ENCODE results near the gene KIAA1549. TPM values are rescaled to one million over a fixed set of nuclear protein-coding genes. Genes with fewer than 3 reads are reported as not detected.
"Not testable (repeated sequence)": the region's sequence is repeated elsewhere in the genome, so short reads cannot be mapped to it uniquely, and the experiment has no call there.

Gene KIAA1549
- total RNA-seq, 2 experiments from 2014 or later, result 1.7 to 2.2 TPM

DNA sequence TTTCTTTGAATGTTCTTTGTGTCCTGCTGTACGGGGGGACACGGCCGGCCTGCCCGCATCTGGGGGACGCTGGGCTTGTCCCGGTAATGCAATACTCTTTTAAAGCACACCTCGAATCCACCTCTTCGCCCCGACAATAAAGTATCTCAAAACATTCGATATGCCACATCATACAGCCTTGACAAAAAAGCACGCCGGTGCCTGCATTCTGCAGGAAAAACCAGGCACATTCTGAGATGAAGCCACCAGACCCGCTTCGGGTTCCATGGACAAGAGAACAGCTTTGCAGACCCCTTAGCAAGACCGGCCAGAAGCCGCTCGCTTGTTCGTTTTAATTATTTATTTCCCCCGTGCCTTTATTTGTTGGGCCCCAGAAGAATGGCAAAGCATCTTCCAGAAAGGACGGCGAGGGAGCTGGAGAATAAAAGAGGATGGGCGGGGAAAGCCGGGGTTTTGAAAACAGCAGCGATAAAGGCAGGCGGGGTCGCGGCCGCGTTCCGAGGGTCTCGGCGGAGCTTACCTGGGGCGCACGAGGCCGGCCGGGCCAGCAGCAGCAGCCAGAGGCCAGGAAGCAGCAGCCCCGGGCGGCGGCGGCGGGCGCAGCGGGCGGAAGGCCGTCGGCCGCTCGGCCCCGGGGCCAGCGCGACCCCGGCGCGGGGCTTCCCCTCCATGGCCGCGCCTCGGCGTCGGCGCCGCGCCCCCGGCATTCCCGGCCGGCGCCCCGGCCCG lies 462 bp downstream of the KIAA1549 start:
- no peaks in the 10 kb centered on the region for H3K36me3 Mint-ChIP-seq
- H3K4me1 Mint-ChIP-seq, result peaks cover 10% of the 10 kb centered on the region
- H3K27me3 Mint-ChIP-seq, result peaks cover 41% of the 10 kb centered on the region
- peak overlapping the region; percentile 85 for H3K4me3 Mint-ChIP-seq
- DNase-seq, result no peak
- H3K9me3 Mint-ChIP-seq, result no peaks in the 10 kb centered on the region
- peak overlapping the region; percentile 38 for H3K27ac Mint-ChIP-seq

DNA sequence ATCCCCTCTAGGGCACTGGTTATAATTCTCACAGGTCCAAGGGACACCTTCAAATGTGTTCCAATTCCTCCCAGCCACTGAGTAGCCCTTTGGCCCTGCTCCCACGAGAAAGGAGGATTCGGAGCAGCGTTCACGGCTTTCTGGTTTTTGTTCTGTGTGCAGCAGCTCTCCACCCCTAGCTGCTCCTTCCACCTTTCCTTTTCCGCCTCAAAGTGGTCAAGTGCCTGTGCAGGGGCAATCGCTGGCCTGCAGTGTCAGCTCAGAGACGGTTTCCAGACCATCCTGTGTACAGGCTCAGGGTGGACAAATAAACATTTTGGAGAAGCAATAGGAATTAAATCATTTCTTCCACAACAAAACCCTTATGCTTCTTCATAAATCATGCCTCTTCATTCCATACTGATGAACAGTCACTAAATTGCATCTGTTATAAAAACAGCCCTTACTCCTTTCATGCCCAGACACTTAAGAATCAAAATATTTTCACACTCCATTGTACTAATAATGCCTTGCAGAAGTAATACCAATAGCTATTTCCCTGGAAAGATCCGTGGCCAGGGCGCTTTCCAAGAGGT lies 1.1 kb downstream of the KIAA1549 start:
- Mint-ChIP-seq H3K9me3 (no peaks in the 10 kb centered on the region), H3K4me1 (peaks cover 10% of the 10 kb centered on the region), H3K27me3 (peaks cover 41% of the 10 kb centered on the region), H3K27ac (no peak overlapping the region), H3K4me3 (peak overlapping the region; percentile 85), H3K36me3 (no peaks in the 10 kb centered on the region)
- no peak for DNase-seq

DNA sequence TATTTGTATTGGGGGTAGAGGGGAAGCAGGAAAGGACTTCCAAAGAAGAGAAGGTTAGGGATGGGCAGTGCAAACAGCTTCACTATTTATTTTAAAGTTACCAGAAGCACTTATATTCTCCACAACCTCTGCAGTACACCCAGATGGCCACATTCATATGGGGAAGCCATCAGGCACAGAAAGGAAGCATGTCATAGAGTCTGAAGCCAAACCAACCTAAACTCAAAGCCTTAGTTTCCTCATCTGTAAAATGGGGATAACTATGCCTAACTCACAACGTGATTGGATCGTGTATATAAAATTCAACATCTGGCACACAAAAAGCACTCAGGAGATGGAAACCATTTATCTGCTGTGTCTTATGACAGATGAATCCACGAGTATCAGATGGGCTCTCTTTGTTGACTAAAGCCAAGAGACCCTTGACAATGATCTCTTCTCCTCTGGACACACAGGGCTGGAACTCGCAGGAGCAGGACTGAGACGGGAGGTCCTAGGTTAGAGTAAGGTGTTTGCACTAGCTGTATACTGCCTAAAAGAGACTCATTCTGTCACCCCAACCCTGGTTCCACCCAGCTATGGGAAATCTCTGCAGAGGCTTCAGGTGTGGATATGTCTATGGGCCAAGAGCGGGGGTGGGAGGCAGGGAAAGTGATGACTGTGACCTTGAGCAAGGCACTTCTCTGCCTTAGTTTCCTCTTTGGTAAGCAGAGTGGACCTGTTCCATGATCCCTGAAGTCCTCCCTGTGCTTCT lies 1.8 kb downstream of the KIAA1549 start:
- DNase-seq, result no peak
- Mint-ChIP-seq H3K27ac (no peak overlapping the region), H3K4me1 (peaks cover 10% of the 10 kb centered on the region), H3K9me3 (no peaks in the 10 kb centered on the region), H3K27me3 (peaks cover 41% of the 10 kb centered on the region), H3K36me3 (no peaks in the 10 kb centered on the region), H3K4me3 (peak overlapping the region; percentile 5)

DNA sequence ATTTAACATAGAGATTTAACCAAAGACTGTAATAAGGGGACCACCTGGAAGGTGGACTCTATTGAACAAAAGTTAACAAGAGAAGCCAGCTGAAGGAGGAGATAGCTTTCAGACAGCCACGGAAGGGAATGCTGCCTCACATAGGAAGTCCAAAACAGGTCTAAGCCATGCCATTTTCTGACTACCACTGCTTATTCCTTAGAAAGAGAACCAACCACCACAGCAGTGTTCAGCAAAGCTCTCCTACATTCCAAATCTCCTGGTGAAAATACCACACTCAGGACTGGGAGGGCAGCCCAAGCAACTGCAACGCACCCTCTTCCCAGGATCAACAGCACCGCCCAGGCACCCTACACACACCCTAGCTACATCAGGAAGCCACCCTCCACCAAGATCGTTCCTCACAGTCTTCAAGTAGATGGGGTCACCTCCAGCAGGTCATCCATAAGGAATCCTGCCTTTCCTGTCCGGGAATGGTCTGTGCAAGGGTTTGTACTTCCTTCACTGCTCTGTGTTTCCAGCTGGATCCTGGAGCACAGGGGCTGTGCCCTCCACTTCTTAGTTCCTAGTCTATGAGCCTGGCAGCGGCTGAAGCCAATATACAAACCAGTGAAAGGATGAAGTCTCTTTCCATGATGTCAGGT lies 2.5 kb downstream of the KIAA1549 start:
- peaks cover 10% of the 10 kb centered on the region for H3K4me1 Mint-ChIP-seq
- no peaks in the 10 kb centered on the region for H3K36me3 Mint-ChIP-seq
- H3K9me3 Mint-ChIP-seq, result no peaks in the 10 kb centered on the region
- H3K27me3 Mint-ChIP-seq, result peaks cover 41% of the 10 kb centered on the region
- H3K4me3 Mint-ChIP-seq, result no peak overlapping the region
- H3K27ac Mint-ChIP-seq, result no peak overlapping the region
- DNase-seq, result no peak

GRCh38 chr7:138976161-138976560 lies 5.0 kb downstream of the KIAA1549 start:
- not testable (repeated sequence) for H3K36me3 Mint-ChIP-seq, DNase-seq, H3K4me3 Mint-ChIP-seq, H3K27ac Mint-ChIP-seq, H3K4me1 Mint-ChIP-seq, H3K9me3 Mint-ChIP-seq
- peaks cover 32% of the 10 kb centered on the region for H3K27me3 Mint-ChIP-seq

- Mint-ChIP-seq H3K4me3 (no peak overlapping the region), H3K4me1 (peaks cover 4% of the 10 kb centered on the region), H3K27ac (no peak overlapping the region), H3K36me3 (no peaks in the 10 kb centered on the region), H3K27me3 (peaks cover 29% of the 10 kb centered on the region), H3K9me3 (no peaks in the 10 kb centered on the region)
- DNase-seq, result no peak
These were observed 5.7 kb downstream of the KIAA1549 start for GRCh38 chr7:138975343-138976104.

GRCh38 chr7:138974675-138975292 lies 6.4 kb downstream of the KIAA1549 start:
- H3K27ac Mint-ChIP-seq, result no peak overlapping the region
- H3K27me3 Mint-ChIP-seq, result peaks cover 22% of the 10 kb centered on the region
- no peaks in the 10 kb centered on the region for H3K4me1 Mint-ChIP-seq
- no peak for DNase-seq
- no peaks in the 10 kb centered on the region for H3K9me3 Mint-ChIP-seq
- H3K4me3 Mint-ChIP-seq, result no peak overlapping the region
- H3K36me3 Mint-ChIP-seq, result no peaks in the 10 kb centered on the region

DNA sequence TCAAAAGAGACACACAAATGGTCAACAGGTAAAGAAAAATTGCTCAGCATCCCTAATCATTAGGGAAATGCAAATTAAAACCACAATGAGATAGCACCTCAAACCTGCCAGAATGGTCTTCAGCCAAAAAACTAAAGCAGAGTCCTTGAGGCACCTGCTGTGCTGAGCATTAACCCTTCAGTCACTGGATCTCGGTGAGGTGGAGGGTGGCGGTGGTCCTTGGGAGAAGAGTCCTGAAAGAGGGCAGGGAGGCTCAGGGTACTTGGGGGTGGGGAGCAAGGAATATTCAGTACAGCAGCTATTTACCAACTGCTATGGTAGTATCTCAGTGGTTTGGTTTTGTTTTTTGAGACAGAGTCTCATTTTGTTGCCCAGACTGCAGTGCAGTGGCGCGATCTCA lies 7.1 kb downstream of the KIAA1549 start:
- Mint-ChIP-seq H3K9me3 (no peaks in the 10 kb centered on the region), H3K36me3 (no peaks in the 10 kb centered on the region), H3K27ac (no peak overlapping the region), H3K27me3 (peaks cover 15% of the 10 kb centered on the region), H3K4me1 (no peaks in the 10 kb centered on the region), H3K4me3 (no peak overlapping the region)
- DNase-seq, result no peak

DNA sequence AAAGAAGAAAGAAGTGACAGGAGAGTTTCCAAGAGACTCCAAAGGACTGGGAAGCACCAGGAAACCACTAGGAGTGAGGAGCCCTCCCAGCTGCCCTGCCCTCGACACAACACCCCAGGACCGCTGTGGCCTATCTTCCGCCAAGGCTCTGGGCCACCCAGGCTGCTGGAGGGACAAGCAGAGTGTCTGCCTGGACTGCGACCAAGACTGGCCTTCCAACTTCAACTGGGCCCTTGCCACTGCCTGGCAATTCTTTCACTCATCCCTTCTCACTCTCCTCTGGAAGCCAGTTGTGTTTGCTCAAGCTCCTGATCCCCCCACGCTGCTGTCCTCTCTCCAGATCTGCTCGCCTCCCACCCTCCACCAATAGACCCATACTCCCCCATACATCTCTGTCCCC lies 10.2 kb downstream of the KIAA1549 start:
- Mint-ChIP-seq H3K4me3 (no peak overlapping the region), H3K27me3 (no peaks in the 10 kb centered on the region), H3K9me3 (no peaks in the 10 kb centered on the region), H3K36me3 (no peaks in the 10 kb centered on the region), H3K27ac (no peak overlapping the region), H3K4me1 (no peaks in the 10 kb centered on the region)
- no peak for DNase-seq

- Mint-ChIP-seq H3K36me3 (no peaks in the 10 kb centered on the region), H3K9me3 (no peaks in the 10 kb centered on the region), H3K4me3 (no peak overlapping the region), H3K27ac (no peak overlapping the region), H3K4me1 (no peaks in the 10 kb centered on the region), H3K27me3 (no peaks in the 10 kb centered on the region)
- no peak for DNase-seq
These were observed 10.7 kb downstream of the KIAA1549 start for GRCh38 chr7:138970446-138970845.

DNA sequence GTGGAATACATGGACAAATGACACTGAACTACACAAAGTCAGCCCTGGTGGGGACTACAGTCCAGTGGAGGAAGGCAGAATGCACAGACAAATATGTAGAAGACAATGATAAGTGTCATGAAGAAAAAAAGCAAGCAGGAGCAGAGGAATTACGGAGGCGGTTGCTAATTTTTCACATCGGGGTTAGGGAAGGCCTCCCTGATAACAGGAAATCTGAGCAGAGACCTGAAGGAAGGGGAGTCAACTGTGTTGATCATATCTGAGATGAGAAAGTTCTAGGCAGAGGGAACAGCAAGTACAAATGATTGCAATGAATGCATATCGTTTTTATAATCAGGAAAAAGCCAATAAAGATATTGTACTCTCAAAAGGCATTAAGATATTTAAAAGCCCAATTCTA lies 14.0 kb downstream of the KIAA1549 start:
- H3K27ac Mint-ChIP-seq, result no peak overlapping the region
- no peaks in the 10 kb centered on the region for H3K36me3 Mint-ChIP-seq
- no peaks in the 10 kb centered on the region for H3K27me3 Mint-ChIP-seq
- peaks cover 4% of the 10 kb centered on the region for H3K4me1 Mint-ChIP-seq
- no peaks in the 10 kb centered on the region for H3K9me3 Mint-ChIP-seq
- no peak overlapping the region for H3K4me3 Mint-ChIP-seq
- DNase-seq, result no peak

DNA sequence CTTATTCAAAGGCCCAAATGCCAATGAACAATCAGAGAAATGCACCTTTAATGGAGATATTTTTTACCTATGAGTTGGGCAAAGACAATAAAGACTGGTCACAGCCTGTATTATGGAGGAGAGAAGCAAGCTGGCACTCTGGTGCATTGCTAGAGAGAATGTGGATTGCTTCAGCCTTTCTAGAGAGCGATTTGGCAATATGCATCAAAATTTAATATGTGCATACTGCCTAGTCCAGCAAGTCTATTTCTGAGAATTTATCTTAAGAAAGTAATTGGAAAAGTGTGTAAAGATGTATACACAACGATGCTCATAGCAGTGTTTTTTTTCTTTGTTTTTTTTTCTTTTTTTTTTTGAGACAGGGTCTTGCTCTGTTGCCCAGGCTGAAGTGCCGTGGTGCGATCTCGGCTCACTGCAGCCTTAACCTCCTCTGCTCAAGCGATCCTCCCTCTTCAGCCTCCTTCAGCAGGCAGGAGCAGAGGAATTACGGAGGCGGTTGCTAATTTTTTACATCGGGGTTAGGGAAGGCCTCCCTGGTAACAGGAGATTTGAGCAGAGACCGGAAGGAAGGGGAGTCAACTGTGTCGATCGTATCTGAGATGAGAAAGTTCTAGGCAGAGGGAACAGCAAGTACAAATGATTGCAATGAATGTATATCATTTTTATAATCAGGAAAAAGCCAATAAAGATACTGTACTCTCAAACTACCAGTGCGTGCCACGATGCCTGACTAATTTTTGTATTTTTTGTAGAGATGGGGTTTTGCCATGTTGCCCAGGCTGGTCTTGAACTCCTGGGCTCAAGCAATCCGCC lies 16.4 kb downstream of the KIAA1549 start:
- DNase-seq, result no peak
- Mint-ChIP-seq H3K36me3 (no peaks in the 10 kb centered on the region), H3K27me3 (no peaks in the 10 kb centered on the region), H3K4me1 (peaks cover 4% of the 10 kb centered on the region), H3K27ac (no peak overlapping the region), H3K4me3 (no peak overlapping the region), H3K9me3 (no peaks in the 10 kb centered on the region)

GRCh38 chr7:138963675-138964074 lies 17.5 kb downstream of the KIAA1549 start:
- no peak overlapping the region for H3K27ac Mint-ChIP-seq
- peaks cover 4% of the 10 kb centered on the region for H3K4me1 Mint-ChIP-seq
- H3K27me3 Mint-ChIP-seq, result no peaks in the 10 kb centered on the region
- H3K36me3 Mint-ChIP-seq, result no peaks in the 10 kb centered on the region
- H3K9me3 Mint-ChIP-seq, result no peaks in the 10 kb centered on the region
- no peak overlapping the region for H3K4me3 Mint-ChIP-seq
- no peak for DNase-seq

All from activated naive CD8-positive, alpha-beta T cell treated with anti-CD3 and anti-CD28 coated beads for 36 hours (primary cell).